ENCODE results near the gene CHD5.

The CHD5 gene

DNA sequence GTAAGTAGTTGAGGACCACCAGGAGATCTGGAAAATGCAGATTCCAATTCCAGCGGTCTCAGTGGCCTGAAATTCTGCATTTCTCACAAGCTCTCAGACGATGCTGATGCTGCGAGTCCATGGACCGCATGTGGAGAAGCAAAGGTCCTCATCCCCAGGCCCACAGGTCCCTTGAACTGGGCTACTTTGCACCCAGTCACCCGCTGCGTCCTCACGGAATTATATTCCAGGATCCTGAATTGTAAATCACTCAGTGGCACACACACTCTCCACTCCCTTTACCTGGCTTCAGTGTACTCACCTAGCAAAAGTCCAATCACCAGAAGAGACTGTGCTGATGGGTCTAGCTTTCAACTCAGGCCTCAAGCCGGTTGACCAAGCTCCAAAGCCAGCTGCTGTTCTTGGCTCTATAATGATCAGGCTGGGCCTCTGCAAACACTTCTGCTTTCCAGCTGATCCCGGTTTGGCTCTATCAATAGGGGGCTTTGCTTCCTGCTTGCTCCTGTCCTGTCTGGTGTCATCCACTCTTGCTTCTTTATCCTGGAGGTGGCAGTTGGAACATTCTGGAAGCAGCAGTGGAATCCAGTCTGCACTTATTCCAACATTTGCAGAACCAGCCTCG is 20.2 kb upstream of the CHD5 start:
- TF ChIP-seq CTCF (conservative IDR thresholded peaks at IDR 0.05; ENCODE audit: low read length), result no peak
- no peak for DNase-seq (ENCODE audit: low read depth)
- H3K4me3 ChIP-seq (ENCODE audit: low read length), result peak overlapping the region; percentile 96

DNA sequence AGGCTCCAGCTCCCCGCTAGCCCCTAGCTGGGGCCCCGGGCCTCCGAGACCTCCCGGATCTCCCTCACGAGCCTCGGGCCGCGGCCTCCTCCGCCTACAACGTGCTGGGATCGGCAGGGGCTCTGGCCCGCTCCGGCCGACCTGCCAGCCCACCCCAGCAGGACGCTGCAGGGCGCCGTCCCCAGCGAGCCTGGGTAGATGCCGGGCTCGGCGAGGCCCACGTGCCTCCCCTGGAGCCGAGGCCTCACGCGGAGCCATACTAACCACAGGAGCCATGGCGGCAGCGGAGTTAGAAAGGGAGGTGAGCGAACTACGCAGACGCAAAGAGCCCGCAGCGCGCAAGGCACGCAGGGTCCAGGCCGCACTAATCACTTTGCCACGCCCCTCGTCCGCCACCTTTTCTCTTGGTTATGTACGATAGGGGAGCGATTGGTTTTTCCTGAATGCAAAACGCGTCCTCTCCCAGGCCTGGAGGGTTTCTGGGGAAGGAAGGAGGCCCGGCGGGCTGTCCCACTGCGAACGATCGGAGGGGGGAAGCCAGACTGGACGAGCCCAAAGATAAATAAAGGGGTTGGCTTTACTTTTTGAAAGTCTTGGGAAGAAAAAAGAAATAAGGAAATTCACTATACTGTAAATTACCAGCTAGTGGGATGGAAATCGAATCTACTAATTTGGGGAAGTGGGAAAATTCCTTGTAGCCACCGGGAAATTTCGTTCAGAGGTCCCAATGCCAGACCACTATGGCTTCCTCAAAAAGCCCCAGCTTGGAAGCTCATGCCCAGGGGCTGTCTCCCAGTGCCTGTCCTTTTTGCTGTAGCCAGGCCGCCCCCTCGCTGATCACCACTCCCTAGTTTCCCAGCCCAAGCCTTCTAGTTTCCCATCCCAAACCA is 19.4 kb upstream of the CHD5 start, which contains the start of gene RPL22:
TSS of gene RPL22 (minus strand) at position 298 of the 890 bp plus-strand sequence. CDS start at position 276, 22 bp downstream.
- no peak for TF ChIP-seq CTCF (conservative IDR thresholded peaks at IDR 0.05; ENCODE audit: low read length)
- peak within 1 kb of the TSS; percentile 96 for H3K4me3 ChIP-seq (ENCODE audit: low read length)
- DNase-seq (ENCODE audit: low read depth), result peak; percentile 99

DNA sequence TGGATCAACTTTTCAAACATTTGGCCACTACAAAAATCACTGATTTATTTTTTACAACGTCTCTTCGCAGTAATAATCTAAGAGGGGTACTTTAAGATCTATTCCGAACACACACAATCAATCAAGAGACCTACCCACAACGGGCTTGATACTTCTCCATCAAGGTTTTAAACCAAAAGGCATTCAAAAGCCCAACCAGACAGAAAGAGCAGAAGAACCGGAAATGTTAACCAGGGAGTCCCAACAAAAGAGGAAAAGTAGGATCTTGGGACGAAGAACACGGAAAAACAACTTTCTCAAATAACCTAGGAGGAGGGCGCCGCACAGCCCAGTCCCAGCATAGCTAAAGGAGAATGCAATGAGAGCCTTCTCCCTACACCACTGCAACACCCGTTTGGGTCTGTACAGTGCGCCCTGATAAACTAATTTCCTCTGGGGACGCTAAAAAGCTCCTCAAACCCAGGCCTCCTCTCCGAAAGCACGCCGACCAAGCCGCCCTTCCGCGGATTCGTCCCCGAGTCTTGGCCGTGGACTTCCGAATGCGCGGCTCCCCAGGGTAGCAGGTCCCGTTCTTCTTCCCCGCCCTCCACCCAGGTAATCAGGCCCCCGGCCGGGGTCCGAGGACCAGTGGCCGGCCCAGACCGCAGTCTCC is 18.7 kb upstream of the CHD5 start:
- H3K4me3 ChIP-seq (ENCODE audit: low read length), result peak overlapping the region; percentile 96
- no peak for DNase-seq (ENCODE audit: low read depth)
- TF ChIP-seq CTCF (conservative IDR thresholded peaks at IDR 0.05; ENCODE audit: low read length), result no peak

- TF ChIP-seq CTCF (conservative IDR thresholded peaks at IDR 0.05; ENCODE audit: low read length), result no peak
- no peak for DNase-seq (ENCODE audit: low read depth)
- peak overlapping the region; percentile 96 for H3K4me3 ChIP-seq (ENCODE audit: low read length)
Observed at GRCh38 chr1:6197746-6198427, 17.8 kb upstream of the CHD5 start.

GRCh38 chr1:6191968-6192367 is 11.8 kb upstream of the CHD5 start:
- no peak for DNase-seq (ENCODE audit: low read depth)
- H3K4me3 ChIP-seq (ENCODE audit: low read length), result no peak overlapping the region
- TF ChIP-seq CTCF (conservative IDR thresholded peaks at IDR 0.05; ENCODE audit: low read length), result no peak

DNA sequence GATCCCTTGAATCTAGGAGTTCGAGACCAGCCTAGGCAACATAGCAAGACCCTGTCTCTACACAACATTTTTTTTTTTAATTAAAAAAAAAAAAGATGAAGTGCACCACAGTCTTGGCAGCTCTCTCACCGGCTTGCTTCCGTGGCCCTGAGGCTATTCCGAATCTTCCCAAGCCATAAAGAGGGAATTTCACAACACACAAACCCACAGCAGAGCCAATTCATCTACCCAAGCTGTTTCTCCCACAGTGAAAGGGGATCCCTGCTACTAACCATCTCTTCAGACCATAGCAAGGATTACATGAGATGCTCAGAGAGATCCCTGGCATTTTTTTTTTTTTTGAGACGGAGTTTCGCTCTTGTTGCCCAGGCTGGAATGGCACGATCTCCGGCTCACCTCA is 8.3 kb upstream of the CHD5 start:
- peak; percentile 55 for DNase-seq (ENCODE audit: low read depth)
- no peak for TF ChIP-seq CTCF (conservative IDR thresholded peaks at IDR 0.05; ENCODE audit: low read length)
- H3K4me3 ChIP-seq (ENCODE audit: low read length), result no peak overlapping the region

Measured in AG10803 (cell line).